Renal cortical epithelial cell (primary cell): ENCODE measurements around the gene SLC6A3. TPM values are rescaled to one million over a fixed set of nuclear protein-coding genes. Genes with fewer than 3 reads are reported as not detected.
"Not testable (repeated sequence)": the region's sequence is repeated elsewhere in the genome, so short reads cannot be mapped to it uniquely, and the experiment has no call there.

ENCODE experiments used
- DNase-seq: peaks from one replicate; pipeline ENCODE4 v3.0.0-alpha.2; 2011; ENCODE audit warnings: low read depth
- total RNA-seq: library from RNA; depleted of rRNA; stranded (reverse); fragments of >200 nt; gene quantifications from 2 replicates; pipeline ENCODE4 v1.2.3, GENCODE V29; 2014

Gene SLC6A3
- total RNA-seq, 1 donor from 2014 or later, result not detected

GRCh38 chr5:1422522-1422921 lies 22.7 kb downstream of the SLC6A3 start:
- not testable (repeated sequence) for DNase-seq

- no peak for DNase-seq
These were observed 23.5 kb downstream of the SLC6A3 start for GRCh38 chr5:1421521-1422341.

GRCh38 chr5:1420211-1421195 lies 24.7 kb downstream of the SLC6A3 start:
- no peak for DNase-seq

GRCh38 chr5:1419476-1420210 lies 25.6 kb downstream of the SLC6A3 start:
- DNase-seq, result no peak

- DNase-seq, result no peak
These were observed 26.3 kb downstream of the SLC6A3 start for GRCh38 chr5:1418921-1419280.

- no peak for DNase-seq
These were observed 26.9 kb downstream of the SLC6A3 start for GRCh38 chr5:1418238-1418920.

GRCh38 chr5:1417586-1418225 lies 27.5 kb downstream of the SLC6A3 start:
- no peak for DNase-seq

- DNase-seq, result no peak
These were observed 28.3 kb downstream of the SLC6A3 start for GRCh38 chr5:1416856-1417469.

- no peak for DNase-seq
These were observed 29.4 kb downstream of the SLC6A3 start for GRCh38 chr5:1415626-1416360.

- DNase-seq, result no peak
These were observed 30.2 kb downstream of the SLC6A3 start for GRCh38 chr5:1415059-1415425.

GRCh38 chr5:1414311-1415058 lies 30.8 kb downstream of the SLC6A3 start:
- no peak for DNase-seq

- DNase-seq, result no peak
These were observed 31.5 kb downstream of the SLC6A3 start for GRCh38 chr5:1413611-1414241.

- no peak for DNase-seq
These were observed 32.0 kb downstream of the SLC6A3 start for GRCh38 chr5:1413211-1413610.

- DNase-seq, result no peak
These were observed 32.6 kb downstream of the SLC6A3 start for GRCh38 chr5:1412621-1413020.

GRCh38 chr5:1412163-1412562 lies 33.1 kb downstream of the SLC6A3 start:
- DNase-seq, result no peak

GRCh38 chr5:1411099-1411498 lies 34.1 kb downstream of the SLC6A3 start:
- no peak for DNase-seq

GRCh38 chr5:1410156-1411014 lies 34.9 kb downstream of the SLC6A3 start:
- no peak for DNase-seq
